GM10248 (cell line): ENCODE measurements around the gene CDH23.

Source experiments
- CTCF ChIA-PET: fragments of 300-600 bp; sonication (Branson Sonifier 250); formaldehyde crosslinking; extraction: SDS; loops from one replicate; lab custom pipeline; 2021; ENCODE audit warnings: antibody characterized with exemption; lab: Yijun Ruan, JAX
- POLR2A ChIA-PET: fragments of 350-650 bp; sonication (Branson Sonifier 250); formaldehyde crosslinking; extraction: SDS; loops from one replicate; lab custom pipeline; 2020; ENCODE audit warnings: antibody characterized with exemption; lab: Yijun Ruan, JAX
- DNase-seq: peaks from one replicate; pipeline ENCODE4 v3.0.0; 2012; ENCODE audit errors: extremely low spot score
- TF ChIP-seq, protein P1 (sequence below): IDR thresholded peaks from 2 replicates; pipeline ENCODE4 v1.5.1; 2012; ENCODE audit warnings: mild to moderate bottlenecking, low read depth; ENCODE audit errors: extremely low read depth, missing control alignments, control extremely low read depth

CDH23 gene

DNA sequence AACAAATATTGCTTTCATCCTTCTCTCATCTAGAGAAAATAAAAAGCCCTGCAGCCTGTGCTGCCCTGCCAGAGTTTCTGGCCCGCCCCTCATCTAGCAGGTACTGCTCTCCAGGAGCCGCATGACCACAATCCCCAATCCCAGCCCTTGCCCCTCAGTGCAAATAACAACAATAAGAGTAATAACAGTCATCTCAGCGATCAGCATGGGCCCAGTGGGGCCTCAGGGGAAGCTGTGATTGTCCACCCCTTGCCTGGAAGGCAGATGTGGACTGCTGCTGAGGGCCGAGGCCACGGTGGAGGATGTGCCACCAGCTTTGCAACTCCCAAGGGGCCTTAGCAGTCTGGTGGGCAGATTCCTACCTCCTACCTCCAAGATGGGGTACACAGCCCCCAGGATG is 106.1 kb downstream of the CDH23 start:
- no peak for DNase-seq
- ChIA-PET CTCF (no interaction called here), POLR2A (no interaction called here)
- TF ChIP-seq, protein P1, sequence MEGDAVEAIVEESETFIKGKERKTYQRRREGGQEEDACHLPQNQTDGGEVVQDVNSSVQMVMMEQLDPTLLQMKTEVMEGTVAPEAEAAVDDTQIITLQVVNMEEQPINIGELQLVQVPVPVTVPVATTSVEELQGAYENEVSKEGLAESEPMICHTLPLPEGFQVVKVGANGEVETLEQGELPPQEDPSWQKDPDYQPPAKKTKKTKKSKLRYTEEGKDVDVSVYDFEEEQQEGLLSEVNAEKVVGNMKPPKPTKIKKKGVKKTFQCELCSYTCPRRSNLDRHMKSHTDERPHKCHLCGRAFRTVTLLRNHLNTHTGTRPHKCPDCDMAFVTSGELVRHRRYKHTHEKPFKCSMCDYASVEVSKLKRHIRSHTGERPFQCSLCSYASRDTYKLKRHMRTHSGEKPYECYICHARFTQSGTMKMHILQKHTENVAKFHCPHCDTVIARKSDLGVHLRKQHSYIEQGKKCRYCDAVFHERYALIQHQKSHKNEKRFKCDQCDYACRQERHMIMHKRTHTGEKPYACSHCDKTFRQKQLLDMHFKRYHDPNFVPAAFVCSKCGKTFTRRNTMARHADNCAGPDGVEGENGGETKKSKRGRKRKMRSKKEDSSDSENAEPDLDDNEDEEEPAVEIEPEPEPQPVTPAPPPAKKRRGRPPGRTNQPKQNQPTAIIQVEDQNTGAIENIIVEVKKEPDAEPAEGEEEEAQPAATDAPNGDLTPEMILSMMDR: no peak

DNA sequence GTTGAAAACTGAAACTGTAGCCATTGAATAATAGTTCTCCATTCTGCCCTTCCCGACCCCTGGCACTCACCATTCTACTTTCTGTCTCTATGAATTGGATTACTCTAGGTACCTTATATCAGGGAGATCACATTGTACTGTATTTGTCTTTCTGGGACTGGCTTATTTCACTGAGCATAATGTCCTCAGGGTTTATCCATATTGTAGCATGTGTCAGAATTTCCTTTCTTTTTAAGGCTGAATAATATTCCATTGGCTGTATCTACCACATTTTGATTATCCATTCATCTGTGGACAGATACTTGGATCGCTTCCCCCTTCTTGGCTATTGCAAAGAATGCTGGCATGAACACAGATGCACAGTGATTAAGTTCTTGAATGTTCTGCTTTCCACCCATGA is 107.4 kb downstream of the CDH23 start:
- TF ChIP-seq, protein P1: no peak
- no peak for DNase-seq
- POLR2A ChIA-PET: no interaction called here
- CTCF ChIA-PET: no interaction called here

DNA sequence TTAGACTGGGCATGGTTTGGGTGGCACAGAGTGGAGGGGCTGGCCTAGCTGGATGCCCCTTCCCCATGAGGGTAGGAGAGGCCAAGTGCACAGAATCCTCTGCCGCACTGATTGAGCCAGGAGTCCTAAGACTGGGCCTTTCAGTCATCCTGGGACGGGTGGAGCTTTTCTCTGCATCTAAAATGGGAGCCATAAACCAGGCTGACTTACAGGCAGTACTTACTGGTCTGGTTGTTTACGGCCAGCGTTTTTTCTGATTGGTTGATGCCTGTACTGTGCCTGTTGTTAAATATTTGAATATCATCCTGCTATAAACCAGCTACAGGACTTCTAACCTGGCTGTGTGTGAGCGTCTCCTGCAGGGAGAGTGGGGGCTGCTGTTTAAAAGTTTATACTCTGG is 107.8 kb downstream of the CDH23 start:
- TF ChIP-seq, protein P1: no peak
- DNase-seq: no peak
- CTCF ChIA-PET: no interaction called here
- POLR2A ChIA-PET: no interaction called here

DNA sequence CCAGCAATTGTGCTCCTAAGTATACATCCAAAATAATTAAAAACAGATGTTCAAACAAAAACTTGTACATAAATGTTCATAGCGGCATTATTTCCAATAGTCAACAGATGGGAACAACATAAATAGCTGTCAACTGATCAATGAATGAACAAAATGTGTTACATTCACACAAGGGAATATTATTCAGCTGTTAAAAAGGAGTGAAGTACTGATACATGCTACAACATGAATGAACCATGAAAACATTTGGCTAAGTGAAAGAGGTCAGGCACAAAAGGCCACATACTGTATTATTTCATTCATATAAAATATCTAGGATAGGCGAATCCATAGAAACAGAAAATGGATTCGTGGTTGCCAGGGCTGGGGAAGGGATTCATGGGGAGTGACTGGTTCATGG is 109.1 kb downstream of the CDH23 start:
- ChIA-PET POLR2A (no interaction called here), CTCF (no interaction called here)
- no peak for DNase-seq
- TF ChIP-seq, protein P1: no peak

DNA sequence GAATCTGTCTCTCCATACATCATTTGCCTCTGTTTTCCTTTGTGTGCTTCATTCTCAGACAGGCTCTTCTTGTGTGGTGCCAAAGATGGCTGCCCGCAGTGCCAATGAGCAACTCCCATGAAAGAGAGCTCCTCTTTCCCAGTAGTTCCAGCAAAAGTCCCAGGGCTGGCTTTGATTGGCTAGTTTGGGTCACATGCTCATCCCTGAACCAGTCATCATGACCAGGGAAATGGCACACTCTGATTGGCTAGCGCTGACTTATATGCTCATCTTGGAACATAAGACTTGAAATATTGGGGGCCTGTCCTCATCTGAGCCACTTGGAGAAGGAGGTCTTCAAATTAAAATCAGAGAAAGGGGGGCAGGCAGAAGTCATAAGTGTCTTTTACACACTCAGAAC is 112.7 kb downstream of the CDH23 start:
- no peak for DNase-seq
- CTCF ChIA-PET: no interaction called here
- POLR2A ChIA-PET: no interaction called here
- TF ChIP-seq, protein P1: no peak

DNA sequence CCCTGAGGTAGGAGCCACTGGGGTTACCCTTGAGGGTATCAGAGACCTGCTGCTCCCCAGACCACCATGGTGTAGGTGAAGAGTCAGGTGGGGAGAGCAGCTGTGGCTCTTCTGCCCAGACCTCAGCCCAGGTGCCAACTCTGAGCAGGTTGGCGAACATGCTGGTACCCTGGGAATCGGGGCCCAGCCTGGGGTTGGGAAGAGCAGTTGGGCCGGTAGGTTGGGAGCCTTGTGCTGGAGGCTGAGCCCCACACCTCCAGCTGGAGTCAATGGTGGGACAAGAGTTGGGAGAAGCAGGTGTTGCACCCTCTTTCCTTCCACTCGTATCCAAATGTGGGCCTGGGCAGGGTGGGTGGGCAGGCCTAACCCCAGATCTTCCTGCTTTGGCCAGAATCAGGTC is 114.5 kb downstream of the CDH23 start:
- ChIA-PET CTCF (no interaction called here), POLR2A (no interaction called here)
- TF ChIP-seq, protein P1: no peak
- DNase-seq: no peak

DNA sequence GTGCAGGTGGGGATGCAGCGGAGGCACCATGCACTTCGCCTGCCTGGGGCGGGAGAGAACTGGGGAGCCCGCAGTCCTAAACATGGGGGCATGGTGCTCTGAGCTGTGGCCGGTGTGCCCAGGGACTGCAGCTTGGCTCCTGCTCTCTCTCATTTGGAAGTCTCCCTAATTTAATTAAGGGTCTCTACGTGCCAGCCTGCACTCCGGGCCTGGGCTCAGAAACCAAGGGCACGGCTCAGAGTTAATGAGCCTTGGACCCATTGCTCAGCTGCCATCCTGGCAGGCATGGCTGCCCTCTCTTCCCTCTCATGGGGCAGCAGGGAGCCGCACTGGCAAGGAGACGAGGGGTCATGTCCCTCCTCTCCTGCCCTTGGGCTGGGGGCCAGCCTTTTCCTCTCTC is 115.6 kb downstream of the CDH23 start:
- ChIA-PET CTCF (interaction anchor here (1.3 kb wide), 1 partner anchor 12 kb away, joined by 3 read pairs; no protein-coding TSS in a partner anchor), POLR2A (no interaction called here)
- no peak for DNase-seq
- TF ChIP-seq, protein P1: no peak
